H1 (cell line): ENCODE measurements around the gene MT1F. TPM values are rescaled to one million over a fixed set of nuclear protein-coding genes. Genes with fewer than 3 reads are reported as not detected.

Experiments used
- CTCF ChIA-PET: fragments of 300-600 bp; sonication (Branson Sonifier 250); formaldehyde crosslinking; loops from one replicate; lab custom pipeline; 2021; ENCODE audit not compliant: partially characterized antibody; lab: Charles Lee
- POLR2A ChIA-PET: fragments of 300-600 bp; sonication (Branson Sonifier 250); formaldehyde crosslinking; loops from one replicate; lab custom pipeline; 2021; ENCODE audit warnings: inconsistent platforms; ENCODE audit not compliant: partially characterized antibody; lab: Charles Lee
- DNase-seq, 2 experiments: peaks; one replicate each; pipeline versions ENCODE4 v3.0.0 to v3.0.0-alpha.2; 2010 to 2022; ENCODE audit warnings: low spot score in 2 of 2, low read depth in 1 of 2, mixed read lengths in 1 of 2
- FAIRE-seq: peaks from 2 replicates; lab custom pipeline; 2011; peaks lifted over from hg19 to GRCh38; lab: Jason Lieb, UNC
- H2AFZ ChIP-seq: 2 replicates; pipeline ENCODE4 v1.8.1; 2012; ENCODE audit warnings: low read length, inconsistent platforms
- H2AK5ac ChIP-seq: 2 replicates; pipeline ENCODE4 v1.6.1; 2013; ENCODE audit warnings: low read depth, low read length
- H2BK120ac ChIP-seq: replicated peaks from 2 replicates; pipeline ENCODE3; 2013; ENCODE audit warnings: low read depth, low read length, inconsistent platforms
- H2BK12ac ChIP-seq: 2 replicates; pipeline ENCODE4 v1.6.1; 2013; ENCODE audit warnings: low read depth, low read length
- H2BK15ac ChIP-seq: 2 replicates; pipeline ENCODE4 v1.6.1; 2013; ENCODE audit warnings: low read length
- H2BK20ac ChIP-seq: 2 replicates; pipeline ENCODE4 v1.6.1; 2013; ENCODE audit warnings: low read length
- H2BK5ac ChIP-seq: 2 replicates; pipeline ENCODE4 v1.6.1; 2013; ENCODE audit warnings: low read depth, low read length
- H3K14ac ChIP-seq: 2 replicates; pipeline ENCODE4 v1.6.1; 2013; ENCODE audit warnings: inconsistent platforms; ENCODE audit not compliant: insufficient read length
- H3K18ac ChIP-seq: 2 replicates; pipeline ENCODE4 v1.6.1; 2013; ENCODE audit warnings: low read length; ENCODE audit errors: extremely low read depth
- H3K23ac ChIP-seq: 2 replicates; pipeline ENCODE4 v1.6.1; 2013; ENCODE audit warnings: inconsistent platforms; ENCODE audit not compliant: insufficient read length
- H3K23me2 ChIP-seq: 2 replicates; pipeline ENCODE4 v1.6.1; 2013; ENCODE audit warnings: low read depth, low read length
- H3K27ac ChIP-seq: 2 replicates; pipeline ENCODE4 v1.6.1; 2011; ENCODE audit warnings: low read depth, low read length, inconsistent platforms
- H3K27me3 ChIP-seq, 4 experiments: replicated peaks in 1 of 4; 1 replicate in 1 of 4; 2 replicates in 3 of 4; pipeline versions ENCODE4 v1.6.1 to v1.8.1; 2011 to 2013; ENCODE audit warnings: low read length in 3 of 4, mild to moderate bottlenecking in 3 of 4, inconsistent platforms in 2 of 4, mixed read lengths in 2 of 4, moderate library complexity in 1 of 4; ENCODE audit not compliant: control insufficient read depth in 3 of 4, insufficient read depth in 3 of 4; ENCODE audit errors: extremely low read depth in 1 of 4
- H3K36me3 ChIP-seq, 4 experiments: 2 replicates each; pipeline versions ENCODE4 v1.6.1 to v1.8.1; 2011 to 2013; ENCODE audit warnings: mild to moderate bottlenecking in 4 of 4, low read length in 3 of 4, moderate library complexity in 2 of 4, control low read depth in 1 of 4, inconsistent platforms in 1 of 4; ENCODE audit not compliant: insufficient read depth in 4 of 4, control insufficient read depth in 2 of 4
- H3K4ac ChIP-seq: replicated peaks from 2 replicates; pipeline ENCODE3; 2013; ENCODE audit warnings: low read length, low read depth, mixed read lengths, inconsistent platforms; ENCODE audit not compliant: insufficient read length
- H3K4me1 ChIP-seq, 4 experiments: replicated peaks in 1 of 4; 1 replicate in 1 of 4; 2 replicates in 3 of 4; pipeline versions ENCODE4 v1.6.1 to v1.8.1; 2011 to 2013; ENCODE audit warnings: low read length in 3 of 4, inconsistent platforms in 2 of 4, mixed read lengths in 1 of 4; ENCODE audit not compliant: insufficient read depth in 4 of 4, control insufficient read depth in 3 of 4
- H3K4me2 ChIP-seq, 2 experiments: 2 replicates each; pipeline versions ENCODE4 v1.6.1 to v1.8.1; 2011 to 2013; ENCODE audit warnings: low read depth in 2 of 2, low read length in 2 of 2, control low read depth in 1 of 2, inconsistent platforms in 1 of 2, mild to moderate bottlenecking in 1 of 2; ENCODE audit not compliant: insufficient read depth in 1 of 2
- H3K4me3 ChIP-seq, 4 experiments: fragments of 200-600, 300-600 bp in 1 of 4; sonication (generic), shearing (Covaris generic), sonication (Bioruptor Twin) in 1 of 4; 2 replicates each; pipeline versions ENCODE4 v1.5.1 to v1.8.1; 2011 to 2016; ENCODE audit warnings: low read length in 4 of 4, low read depth in 3 of 4, control low read depth in 2 of 4, inconsistent platforms in 2 of 4, mild to moderate bottlenecking in 2 of 4, mixed read lengths in 1 of 4, moderate library complexity in 1 of 4; ENCODE audit not compliant: insufficient read depth in 2 of 4; ENCODE audit errors: extremely low read depth in 1 of 4
- H3K56ac ChIP-seq: replicated peaks from 2 replicates; pipeline ENCODE3; 2013; ENCODE audit warnings: low read depth, mild to moderate bottlenecking, mixed read lengths, low read length, inconsistent platforms; ENCODE audit not compliant: insufficient read length
- H3K79me1 ChIP-seq: 2 replicates; pipeline ENCODE4 v1.6.1; 2013; ENCODE audit warnings: low read depth, low read length, control low read depth
- H3K79me2 ChIP-seq, 2 experiments: 2 replicates each; pipeline versions ENCODE4 v1.6.1 to v1.8.1; 2012 to 2013; ENCODE audit warnings: low read length in 2 of 2, mild to moderate bottlenecking in 2 of 2, inconsistent platforms in 1 of 2; ENCODE audit not compliant: insufficient read depth in 2 of 2, control insufficient read depth in 1 of 2
- H3K9ac ChIP-seq, 4 experiments: replicated peaks in 1 of 4; 1 replicate in 1 of 4; 2 replicates in 3 of 4; pipeline versions ENCODE4 v1.6.1 to v1.8.1; 2011 to 2013; ENCODE audit warnings: low read depth in 3 of 4, low read length in 3 of 4, control low read depth in 2 of 4, mild to moderate bottlenecking in 2 of 4, moderate library complexity in 2 of 4, inconsistent platforms in 1 of 4; ENCODE audit errors: extremely low read depth in 1 of 4
- H3K9me3 ChIP-seq, 2 experiments: 2 replicates each; pipeline versions ENCODE4 v1.6.1 to v1.8.1; 2012 to 2013; ENCODE audit warnings: mild to moderate bottlenecking in 2 of 2, moderate library complexity in 2 of 2, control low read depth in 1 of 2, inconsistent platforms in 1 of 2, low read depth in 1 of 2, low read length in 1 of 2, mixed read lengths in 1 of 2; ENCODE audit not compliant: insufficient read depth in 2 of 2
- H4K20me1 ChIP-seq, 2 experiments: replicated peaks in 1 of 2; 2 replicates each; pipeline versions ENCODE3 to v1.8.1; 2011 to 2013; ENCODE audit warnings: inconsistent platforms in 2 of 2, low read length in 2 of 2, mild to moderate bottlenecking in 1 of 2; ENCODE audit not compliant: insufficient read depth in 2 of 2, control insufficient read depth in 1 of 2
- H4K5ac ChIP-seq: 2 replicates; pipeline ENCODE4 v1.6.1; 2013; ENCODE audit warnings: low read length, low read depth, mixed read lengths, inconsistent platforms; ENCODE audit not compliant: insufficient read length
- H4K8ac ChIP-seq: 2 replicates; pipeline ENCODE4 v1.8.0; 2013; ENCODE audit warnings: mild to moderate bottlenecking, moderate library complexity, low read length, inconsistent platforms; ENCODE audit not compliant: insufficient read depth; ENCODE audit errors: extremely low read depth
- H4K91ac ChIP-seq: replicated peaks from 2 replicates; pipeline ENCODE3; 2013; ENCODE audit warnings: low read length, mixed read lengths, inconsistent platforms; ENCODE audit not compliant: insufficient read length
- BACH1 ChIP-seq: IDR thresholded peaks from 2 replicates; pipeline ENCODE4 v1.6.1; 2012; ENCODE audit warnings: low read length, improper control_type of control experiment
- CTBP2 ChIP-seq: IDR thresholded peaks from 2 replicates; pipeline ENCODE4 v1.7.0; 2011; ENCODE audit warnings: borderline replicate concordance, mild to moderate bottlenecking, moderate library complexity, mixed read lengths, low read length; ENCODE audit not compliant: insufficient read depth, insufficient read length
- CTCF ChIP-seq, 3 experiments: IDR thresholded peaks; 1 replicate in 2 of 3; 2 replicates in 1 of 3; pipeline versions ENCODE4 v1.5.1 to v1.6.1; 2011; ENCODE audit warnings: low read length in 3 of 3, mild to moderate bottlenecking in 3 of 3, inconsistent platforms in 2 of 3, low read depth in 1 of 3, moderate library complexity in 1 of 3; ENCODE audit not compliant: insufficient read depth in 1 of 3; ENCODE audit errors: control extremely low read depth in 1 of 3
- GABPA ChIP-seq: IDR thresholded peaks from 2 replicates; pipeline ENCODE4 v1.6.1; 2011; ENCODE audit warnings: mild to moderate bottlenecking, low read length, moderate library complexity, borderline replicate concordance; ENCODE audit not compliant: insufficient read depth
- HDAC2 ChIP-seq, 2 experiments: fragments of 300-600 bp in 1 of 2; sonication (generic) in 1 of 2; IDR thresholded peaks; 2 replicates each; pipeline ENCODE4 v1.6.1; 2011 to 2012; ENCODE audit warnings: low read depth in 2 of 2, low read length in 2 of 2, mild to moderate bottlenecking in 2 of 2, moderate library complexity in 2 of 2, borderline replicate concordance in 1 of 2, inconsistent platforms in 1 of 2
- POLR2AphosphoS5 ChIP-seq: IDR thresholded peaks from 2 replicates; pipeline ENCODE4 v1.6.1; 2011; ENCODE audit warnings: low read depth, low read length
- SIX5 ChIP-seq: IDR thresholded peaks from 2 replicates; pipeline ENCODE4 v1.6.1; 2011; ENCODE audit warnings: mild to moderate bottlenecking, low read depth, low read length
- SUZ12 ChIP-seq: fragments of 200-600 bp; sonication (generic); IDR thresholded peaks from 2 replicates; pipeline ENCODE4 v1.6.1; 2012; ENCODE audit warnings: mild to moderate bottlenecking, inconsistent platforms, low read length, moderate library complexity, mixed read lengths
- polyA plus RNA-seq, 7 experiments: library from polyadenylated mRNA; depleted of rRNA in 3 of 7; stranded (reverse) in 5 of 7; unstranded in 2 of 7; fragments of >200 nt in 5 of 7; fragments of 200-250 nt in 2 of 7; gene quantifications; 1 replicate in 5 of 7; 2 replicates in 1 of 7; 4 replicates in 1 of 7; pipeline versions ENCODE4 v1.2.1 to v1.2.3, GENCODE V29; 2011 to 2013; ENCODE audit warnings: missing spikeins in 2 of 7, mixed read lengths in 2 of 7
- total RNA-seq: library from RNA; stranded (reverse); fragmentation: NEBNext Ultra II Directional; extraction: Animal tissue kit (Norgen Biotek cat#: 25700); gene quantifications from 2 replicates; pipeline ENCODE4 v1.2.1, GENCODE V29; 2021

MT1F gene
- total and polyA plus RNA-seq, 2 of the 8 experiments (the other 6 are each of a cell fraction or from before 2014, with no cell fraction given) = 5.9 to 20.8 TPM

DNA sequence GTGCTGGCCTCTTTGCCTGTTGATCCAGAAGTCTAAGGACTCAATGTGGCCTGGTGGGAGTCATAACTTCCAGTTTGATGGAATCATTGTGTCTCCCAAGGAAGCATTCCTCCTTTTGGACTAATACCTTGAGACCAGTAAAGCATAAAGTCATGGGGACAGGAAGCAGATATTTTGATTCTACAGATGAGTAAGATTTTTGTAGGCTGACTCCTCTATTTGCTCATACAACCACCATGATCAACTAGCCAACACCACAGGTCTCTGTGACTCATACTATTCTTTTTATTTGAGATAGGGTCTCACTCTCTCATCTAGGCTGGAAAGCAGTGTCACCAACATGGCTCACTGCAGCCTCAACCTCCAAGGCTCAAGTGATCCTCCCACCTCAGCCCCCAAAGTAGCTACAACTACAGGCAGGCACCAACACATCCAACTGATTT, 43.2 kb upstream of the MT1F start:
- H2BK20ac ChIP-seq = no peak overlapping the region
- peaks cover 46 to 81% (median 72%) of the 10 kb centered on the region in 4 experiments for H3K27me3 ChIP-seq
- POLR2A ChIA-PET = interaction anchor here (2.2 to 3.9 kb wide), 2 partner anchors 12 to 53 kb away, joined by 5 to 31 read pairs; partner anchors contain the start of genes MT1E and MT1G
- H3K79me1 ChIP-seq = no peaks in the 10 kb centered on the region
- no peak overlapping the region for H4K8ac ChIP-seq
- H3K4me1 ChIP-seq = peaks cover 5 to 23% (median 13%) of the 10 kb centered on the region in 4 experiments
- H2BK120ac ChIP-seq = no peak overlapping the region
- H3K79me2 ChIP-seq = no peaks in the 10 kb centered on the region
- H3K9me3 ChIP-seq = no peaks in the 10 kb centered on the region
- no peak overlapping the region for H3K18ac ChIP-seq
- H3K27ac ChIP-seq = no peak overlapping the region
- no peak overlapping the region for H4K91ac ChIP-seq
- no peak overlapping the region for H2AFZ ChIP-seq
- H3K14ac ChIP-seq = no peak overlapping the region
- no peak overlapping the region for H3K4me2 ChIP-seq
- no peak overlapping the region for H3K23ac ChIP-seq
- H2BK12ac ChIP-seq = no peak overlapping the region
- H4K20me1 ChIP-seq = peaks cover 2 to 4% of the 10 kb centered on the region in 2 experiments
- CTCF ChIA-PET = interaction anchor here (0.6 to 1.5 kb wide), 2 partner anchors 86 to 166 kb away, joined by 3 read pairs; no protein-coding TSS in a partner anchor
- FAIRE-seq = no peak
- DNase-seq = no peak
- no peak overlapping the region for H2BK5ac ChIP-seq
- no peak overlapping the region for H2AK5ac ChIP-seq
- H2BK15ac ChIP-seq = no peak overlapping the region
- no peak overlapping the region for H3K9ac ChIP-seq
- no peak overlapping the region for H3K56ac ChIP-seq
- H3K4me3 ChIP-seq = no peak overlapping the region
- no peak overlapping the region for H3K4ac ChIP-seq
- TF ChIP-seq SUZ12 = no peak
- TF ChIP-seq HDAC2 (IDR thresholded peaks at IDR 0.05; ENCODE audit: borderline replicate concordance in 1 of 2, low read depth in 2 of 2, low read length in 2 of 2) = no peak
- no peak for TF ChIP-seq CTCF (IDR thresholded peaks at IDR 0.05; ENCODE audit: control extremely low read depth in 1 of 3, insufficient read depth in 1 of 3, low read depth in 1 of 3, low read length in 3 of 3)
- TF ChIP-seq CTBP2 = no peak
- no peak for TF ChIP-seq SIX5
- no peak for TF ChIP-seq POLR2AphosphoS5
- TF ChIP-seq BACH1 = no peak
- TF ChIP-seq GABPA = no peak
- peaks cover 5% of the 10 kb centered on the region; the same call in 1 of the 2 replicates for H3K23me2 ChIP-seq
- no peak overlapping the region for H4K5ac ChIP-seq
- no peaks in the 10 kb centered on the region for H3K36me3 ChIP-seq
